GM12878 (cell line): ENCODE data around the gene MAD2L1BP. TPM values are rescaled to one million over a fixed set of nuclear protein-coding genes. Genes with fewer than 3 reads are reported as not detected.

Source experiments
- ATAC-seq: fragments of 200-7000 bp; cut with Tn5 transposase; 3 replicates; pipeline ENCODE4 v1.9.1; 2020; ENCODE audit warnings: mild to moderate bottlenecking, moderate library complexity
- BruUV-seq: library from RNA; stranded (reverse); fragments of 400-500 nt; replicated peaks from 2 replicates; lab custom pipeline; 2021; lab: Mats Ljungman, UMichigan
- CTCF ChIA-PET: fragments of 300-600 bp; sonication (Branson Sonifier 250); formaldehyde crosslinking; extraction: SDS; loops from one replicate; lab custom pipeline; 2021; ENCODE audit warnings: inconsistent platforms; lab: Yijun Ruan, JAX
- POLR2A ChIA-PET: fragments of 350-600 bp; formaldehyde crosslinking; extraction: SDS; loops from one replicate; lab custom pipeline; 2021; ENCODE audit warnings: inconsistent platforms; lab: Charles Lee
- RAD21 ChIA-PET: fragments of 300-600 bp; sonication (Branson Sonifier 250); formaldehyde crosslinking; loops from one replicate; lab custom pipeline; 2023; ENCODE audit warnings: antibody characterized with exemption; ENCODE audit not compliant: unreplicated experiment; lab: Charles Lee
- SMC1A ChIA-PET: fragments of 300-600 bp; sonication (Branson Sonifier 250); formaldehyde crosslinking; loops from one replicate; lab custom pipeline; 2023; ENCODE audit not compliant: unreplicated experiment, uncharacterized antibody; lab: Charles Lee
- DNase-seq: peaks from one replicate; pipeline ENCODE4 v3.0.0-alpha.2; 2011; ENCODE audit warnings: low read depth, low spot score
- FAIRE-seq: peaks from 3 replicates; lab custom pipeline; 2011; peaks lifted over from hg19 to GRCh38; lab: Jason Lieb, UNC
- H2AFZ ChIP-seq: 2 replicates; pipeline ENCODE4 v1.6.0; 2011; ENCODE audit warnings: low read depth, low read length, control low read depth; ENCODE audit not compliant: control insufficient read depth
- H3K27ac ChIP-seq: 2 replicates; pipeline ENCODE4 v1.5.1; 2011; ENCODE audit warnings: control low read depth; ENCODE audit not compliant: control insufficient read depth, insufficient read depth
- H3K27me3 ChIP-seq, 2 experiments: replicated peaks in 1 of 2; 2 replicates each; pipeline versions ENCODE4 v1.6.0 to v1.6.1; 2011; ENCODE audit warnings: low read length in 1 of 2; ENCODE audit not compliant: control insufficient read depth in 2 of 2, insufficient read depth in 2 of 2
- H3K36me3 ChIP-seq, 2 experiments: 2 replicates each; pipeline ENCODE4 v1.5.1; 2011; ENCODE audit warnings: low read length in 1 of 2; ENCODE audit not compliant: control insufficient read depth in 2 of 2, insufficient read depth in 2 of 2
- H3K4me1 ChIP-seq: 2 replicates; pipeline ENCODE4 v1.6.1; 2011; ENCODE audit warnings: mild to moderate bottlenecking, low read length, moderate library complexity, mixed read lengths; ENCODE audit not compliant: control insufficient read depth, insufficient read depth
- H3K4me2 ChIP-seq: 2 replicates; pipeline ENCODE4 v1.6.0; 2011; ENCODE audit warnings: control low read depth; ENCODE audit not compliant: control insufficient read depth, insufficient read depth
- H3K4me3 ChIP-seq: fragments of 200-600 bp; sonication (generic); 2 replicates; pipeline ENCODE4 v1.5.1; 2016
- H3K79me2 ChIP-seq: 2 replicates; pipeline ENCODE4 v1.6.0; 2011; ENCODE audit warnings: low read length; ENCODE audit not compliant: control insufficient read depth, insufficient read depth
- H3K9ac ChIP-seq: 2 replicates; pipeline ENCODE4 v1.8.0; 2011; ENCODE audit warnings: low read length, control low read depth, mixed read lengths; ENCODE audit not compliant: control insufficient read depth, insufficient read depth
- H3K9me3 ChIP-seq: replicated peaks from 3 replicates; pipeline ENCODE4 v1.5.1; 2011; ENCODE audit warnings: mild to moderate bottlenecking, low read length; ENCODE audit not compliant: control insufficient read depth, insufficient read depth
- H4K20me1 ChIP-seq: 2 replicates; pipeline ENCODE4 v1.6.0; 2011; ENCODE audit not compliant: control insufficient read depth, insufficient read depth
- BACH1 ChIP-seq: fragments of 450-650 bp; IDR thresholded peaks from 2 replicates; pipeline ENCODE4 v1.6.1; 2017; ENCODE audit warnings: mild to moderate bottlenecking, borderline replicate concordance
- FOXK2 ChIP-seq: fragments of 450-650 bp; IDR thresholded peaks from 2 replicates; pipeline ENCODE4 v1.6.1; 2017; ENCODE audit warnings: mild to moderate bottlenecking, moderate library complexity
- GATAD2B ChIP-seq: fragments of 450-650 bp; conservative IDR thresholded peaks from 2 replicates; pipeline ENCODE4 v1.6.1; 2017; ENCODE audit warnings: low read depth, mild to moderate bottlenecking, moderate library complexity
- LARP7 ChIP-seq: fragments of 450-650 bp; IDR thresholded peaks from 2 replicates; pipeline ENCODE4 v1.6.1; 2017; ENCODE audit warnings: mild to moderate bottlenecking
- NKRF ChIP-seq: fragments of 450-650 bp; conservative IDR thresholded peaks from 2 replicates; pipeline ENCODE4 v1.6.1; 2017; ENCODE audit warnings: mild to moderate bottlenecking, moderate library complexity
- PML ChIP-seq: IDR thresholded peaks from 2 replicates; pipeline ENCODE4 v1.6.1; 2012; ENCODE audit warnings: low read length, inconsistent platforms
- POLR2AphosphoS5 ChIP-seq: IDR thresholded peaks from 2 replicates; pipeline ENCODE4 v1.6.1; 2011; ENCODE audit warnings: mild to moderate bottlenecking, low read length, inconsistent platforms
- RELA ChIP-seq: fragments of 450-650 bp; IDR thresholded peaks from 2 replicates; pipeline ENCODE4 v1.8.0; 2014; ENCODE audit warnings: borderline replicate concordance; ENCODE audit not compliant: partially characterized antibody
- REST ChIP-seq: IDR thresholded peaks from 2 replicates; pipeline ENCODE4 v1.6.1; 2012; ENCODE audit warnings: mild to moderate bottlenecking, low read depth, low read length
- STAT1 ChIP-seq: fragments of 450-650 bp; conservative IDR thresholded peaks from 2 replicates; pipeline ENCODE4 v1.6.1; 2014; ENCODE audit warnings: antibody characterized with exemption, mild to moderate bottlenecking
- ZNF622 ChIP-seq: fragments of 450-650 bp; IDR thresholded peaks from 2 replicates; pipeline ENCODE4 v1.6.1; 2017; ENCODE audit warnings: mild to moderate bottlenecking, inconsistent platforms
- WGBS: methylation state at CpG from one replicate; pipeline ENCODE4 v1.1.6; 2016; ENCODE audit warnings: low lambda C conversion rate; ENCODE audit not compliant: insufficient replicate concordance, insufficient coverage; ENCODE audit errors: missing lambda C conversion rate; 5-methylcytosine and 5-hydroxymethylcytosine counted together
- in situ Hi-C: fragments of 300-500 bp; cut with MboI; formaldehyde crosslinking; loops from 9 replicates; pipeline ENCODE4 v1.14.3; 2018; ENCODE audit warnings: mixed read lengths
- intact Hi-C: fragments of 100-400 bp; cut with micrococcal nuclease; formaldehyde crosslinking; loops from one replicate; pipeline ENCODE4 v1.14.2; 2022; ENCODE audit not compliant: unreplicated experiment
- polyA plus RNA-seq, 11 experiments: library from polyadenylated mRNA; depleted of rRNA in 4 of 11; unstranded in 6 of 11; stranded (reverse) in 5 of 11; fragments of >200 nt; fragmentation: Nextera tagmentation in 4 of 11; fragmentation: Illumina TruSeq in 1 of 11; extraction: Ambion mirVana in 4 of 11; extraction: Trizol in 1 of 11; gene quantifications; 1 replicate in 1 of 11; 2 replicates in 10 of 11; pipeline versions ENCODE4 v1.2.1 to v1.2.3, GENCODE V29; 2011 to 2016; ENCODE audit warnings: inconsistent platforms in 2 of 11, missing spikeins in 2 of 11, low read depth in 1 of 11
- total RNA-seq, 4 experiments: library from RNA; depleted of rRNA in 3 of 4; stranded (reverse); fragments of >200 nt in 3 of 4; fragmentation: Illumina TruSeq in 1 of 4; extraction: Trizol in 1 of 4; gene quantifications; 2 replicates each; pipeline versions ENCODE4 v1.2.1 to v1.2.3, GENCODE V29; 2013 to 2021
- TF ChIP-seq, protein P1 (sequence below): fragments of 150-350 bp; IDR thresholded peaks from 2 replicates; pipeline ENCODE4 v1.6.1; 2016; ENCODE audit warnings: low read depth, low read length

MAD2L1BP gene
- total and polyA plus RNA-seq, 10 of the 15 experiments (the other 5 are each of a cell fraction or from before 2014, with no cell fraction given), result 39.2 to 155 (median 60.3) TPM

- ChIA-PET RAD21 (no interaction called here), SMC1A (no interaction called here), POLR2A (interaction anchor here (1.8 kb wide), 1 partner anchor 11 kb away, joined by 4 read pairs; no protein-coding TSS in a partner anchor), CTCF (interaction anchor here (1.0 kb wide), 1 partner anchor 142 kb away, joined by 3 read pairs; no protein-coding TSS in a partner anchor)
- 90% methylated on average over 7 of the region's 7 CpGs for WGBS
- peaks cover 22% of the 10 kb centered on the region for H3K79me2 ChIP-seq
- H4K20me1 ChIP-seq, result no peaks in the 10 kb centered on the region
- no peaks in the 10 kb centered on the region for H3K9me3 ChIP-seq
- H3K4me2 ChIP-seq, result no peak overlapping the region
- peaks cover 9% of the 10 kb centered on the region for H3K4me1 ChIP-seq
- H3K27ac ChIP-seq, result no peak overlapping the region
- no TSS peak for BruUV-seq
- H3K36me3 ChIP-seq, result peaks cover 20 to 48% of the 10 kb centered on the region in 2 experiments
- DNase-seq (no peak), ATAC-seq (no peak), FAIRE-seq (no peak)
- H3K4me3 ChIP-seq, result no peak overlapping the region
- no peak overlapping the region for H3K9ac ChIP-seq
- in situ Hi-C loops, result no loop called here
- intact Hi-C loops, result no loop called here
- no peak overlapping the region for H2AFZ ChIP-seq
- H3K27me3 ChIP-seq, result no peaks in the 10 kb centered on the region
- TF ChIP-seq PML (no peak), LARP7 (no peak), GATAD2B (no peak), POLR2AphosphoS5 (no peak), BACH1 (no peak), NKRF (no peak), RELA (no peak), REST (no peak), ZNF622 (no peak), FOXK2 (no peak), STAT1 (no peak)
- TF ChIP-seq, protein P1, sequence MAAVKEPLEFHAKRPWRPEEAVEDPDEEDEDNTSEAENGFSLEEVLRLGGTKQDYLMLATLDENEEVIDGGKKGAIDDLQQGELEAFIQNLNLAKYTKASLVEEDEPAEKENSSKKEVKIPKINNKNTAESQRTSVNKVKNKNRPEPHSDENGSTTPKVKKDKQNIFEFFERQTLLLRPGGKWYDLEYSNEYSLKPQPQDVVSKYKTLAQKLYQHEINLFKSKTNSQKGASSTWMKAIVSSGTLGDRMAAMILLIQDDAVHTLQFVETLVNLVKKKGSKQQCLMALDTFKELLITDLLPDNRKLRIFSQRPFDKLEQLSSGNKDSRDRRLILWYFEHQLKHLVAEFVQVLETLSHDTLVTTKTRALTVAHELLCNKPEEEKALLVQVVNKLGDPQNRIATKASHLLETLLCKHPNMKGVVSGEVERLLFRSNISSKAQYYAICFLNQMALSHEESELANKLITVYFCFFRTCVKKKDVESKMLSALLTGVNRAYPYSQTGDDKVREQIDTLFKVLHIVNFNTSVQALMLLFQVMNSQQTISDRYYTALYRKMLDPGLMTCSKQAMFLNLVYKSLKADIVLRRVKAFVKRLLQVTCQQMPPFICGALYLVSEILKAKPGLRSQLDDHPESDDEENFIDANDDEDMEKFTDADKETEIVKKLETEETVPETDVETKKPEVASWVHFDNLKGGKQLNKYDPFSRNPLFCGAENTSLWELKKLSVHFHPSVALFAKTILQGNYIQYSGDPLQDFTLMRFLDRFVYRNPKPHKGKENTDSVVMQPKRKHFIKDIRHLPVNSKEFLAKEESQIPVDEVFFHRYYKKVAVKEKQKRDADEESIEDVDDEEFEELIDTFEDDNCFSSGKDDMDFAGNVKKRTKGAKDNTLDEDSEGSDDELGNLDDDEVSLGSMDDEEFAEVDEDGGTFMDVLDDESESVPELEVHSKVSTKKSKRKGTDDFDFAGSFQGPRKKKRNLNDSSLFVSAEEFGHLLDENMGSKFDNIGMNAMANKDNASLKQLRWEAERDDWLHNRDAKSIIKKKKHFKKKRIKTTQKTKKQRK, result no peak
Observed at GRCh38 chr6:43624786-43625288, 10.8 kb upstream of the MAD2L1BP start.
